PC-3 (cell line): ENCODE results near the gene CACNA1C. TPM values are rescaled to one million over a fixed set of nuclear protein-coding genes. Genes with fewer than 3 reads are reported as not detected.

Experiments used
- ATAC-seq: fragments of 200-7000 bp; cut with Tn5 transposase; 2 replicates; pipeline ENCODE4 v1.9.1; 2020; ENCODE audit warnings: mild to moderate bottlenecking, moderate library complexity
- BruUV-seq: library from RNA; stranded (reverse); fragments of 400-500 nt; replicated peaks from 2 replicates; lab custom pipeline; 2021; lab: Mats Ljungman, UMichigan
- CTCF ChIA-PET: fragments of 300-600 bp; sonication (Branson Sonifier 250); formaldehyde crosslinking; loops from one replicate; lab custom pipeline; 2022; ENCODE audit warnings: antibody characterized with exemption; lab: Charles Lee
- POLR2A ChIA-PET: fragments of 300-600 bp; sonication (Branson Sonifier 250); formaldehyde crosslinking; loops from one replicate; lab custom pipeline; 2022; ENCODE audit warnings: antibody characterized with exemption; ENCODE audit not compliant: unreplicated experiment; lab: Charles Lee
- DNase-seq: peaks from one replicate; pipeline ENCODE4 v3.0.0-alpha.2; 2015
- H2AFZ ChIP-seq: fragments of 300-600 bp; sonication (generic); 2 replicates; pipeline ENCODE4 v1.6.0; 2016; ENCODE audit warnings: antibody characterized with exemption, low read length
- H3F3A ChIP-seq: fragments of 300-600 bp; sonication (generic); one replicate; pipeline ENCODE4 v1.6.0; 2017; ENCODE audit warnings: antibody characterized with exemption, low read length, control low read depth, mild to moderate bottlenecking; ENCODE audit not compliant: unreplicated experiment
- H3K27ac ChIP-seq: fragments of 300-600 bp; sonication (generic); 2 replicates; pipeline ENCODE4 v1.5.1; 2016; ENCODE audit warnings: mild to moderate bottlenecking, low read length
- H3K27me3 ChIP-seq: fragments of 300-600 bp; sonication (generic); 2 replicates; pipeline ENCODE4 v1.6.1; 2016; ENCODE audit warnings: low read length, mixed read lengths
- H3K36me3 ChIP-seq: fragments of 300-600 bp; sonication (generic); 2 replicates; pipeline ENCODE4 v1.6.1; 2016; ENCODE audit warnings: low read depth, mixed run types, low read length, mixed read lengths
- H3K4me1 ChIP-seq: fragments of 300-600 bp; sonication (generic); 2 replicates; pipeline ENCODE4 v1.5.1; 2016; ENCODE audit warnings: low read length; ENCODE audit not compliant: insufficient read depth
- H3K4me2 ChIP-seq: fragments of 300-600 bp; sonication (generic); 2 replicates; pipeline ENCODE4 v1.6.0; 2016; ENCODE audit warnings: low read length
- H3K4me3 ChIP-seq: fragments of 300-600 bp; sonication (generic); 2 replicates; pipeline ENCODE4 v1.5.1; 2016; ENCODE audit warnings: mild to moderate bottlenecking, low read length, mixed read lengths
- H3K79me2 ChIP-seq: fragments of 300-600 bp; sonication (generic); 2 replicates; pipeline ENCODE4 v1.6.1; 2017; ENCODE audit warnings: low read length, mixed read lengths
- H3K9ac ChIP-seq: fragments of 300-600 bp; sonication (generic); 2 replicates; pipeline ENCODE4 v1.6.0; 2016; ENCODE audit warnings: mild to moderate bottlenecking, low read length
- H3K9me2 ChIP-seq: fragments of 300-600 bp; sonication (generic); replicated peaks from 2 replicates; pipeline ENCODE4 v1.6.1; 2016; ENCODE audit warnings: mixed run types, low read length, mixed read lengths
- H3K9me3 ChIP-seq: fragments of 300-600 bp; sonication (generic); 2 replicates; pipeline ENCODE4 v1.6.1; 2016; ENCODE audit warnings: low read length, mixed read lengths
- H4K20me1 ChIP-seq: fragments of 300-600 bp; sonication (generic); 2 replicates; pipeline ENCODE4 v1.6.1; 2016; ENCODE audit warnings: low read length, mixed read lengths
- EZH2 ChIP-seq: fragments of 300-600 bp; sonication (generic); IDR thresholded peaks from one replicate; pipeline ENCODE4 v1.6.1; 2017; ENCODE audit warnings: antibody characterized with exemption, mild to moderate bottlenecking, low read length; ENCODE audit not compliant: unreplicated experiment
- EZH2phosphoT487 ChIP-seq: fragments of 300-600 bp; sonication (generic); IDR thresholded peaks from 2 replicates; pipeline ENCODE4 v1.6.1; 2018; ENCODE audit warnings: mild to moderate bottlenecking, antibody characterized with exemption, low read length, borderline replicate concordance
- intact Hi-C: fragments of 100-400 bp; cut with micrococcal nuclease; formaldehyde crosslinking; loops from 2 replicates; pipeline ENCODE4 v1.9.0; 2023
- total RNA-seq: library from RNA; depleted of rRNA; stranded (reverse); fragments of >200 nt; gene quantifications from 2 replicates; pipeline ENCODE4 v1.2.3, GENCODE V29; 2014
- TF ChIP-seq, protein P1 (sequence below): fragments of 300-600 bp; sonication (generic); conservative IDR thresholded peaks from 2 replicates; pipeline ENCODE4 v1.5.1; 2017; ENCODE audit warnings: antibody characterized with exemption, low read depth, mild to moderate bottlenecking, low read length

CACNA1C gene
- total RNA-seq, 1 experiment from 2014 or later, result not detected

- no peak overlapping the region for H3K4me2 ChIP-seq
- POLR2A ChIA-PET, result no interaction called here
- CTCF ChIA-PET, result no interaction called here
These were observed 39.1 kb upstream of the CACNA1C start for GRCh38 chr12:2013527-2014223.

DNA sequence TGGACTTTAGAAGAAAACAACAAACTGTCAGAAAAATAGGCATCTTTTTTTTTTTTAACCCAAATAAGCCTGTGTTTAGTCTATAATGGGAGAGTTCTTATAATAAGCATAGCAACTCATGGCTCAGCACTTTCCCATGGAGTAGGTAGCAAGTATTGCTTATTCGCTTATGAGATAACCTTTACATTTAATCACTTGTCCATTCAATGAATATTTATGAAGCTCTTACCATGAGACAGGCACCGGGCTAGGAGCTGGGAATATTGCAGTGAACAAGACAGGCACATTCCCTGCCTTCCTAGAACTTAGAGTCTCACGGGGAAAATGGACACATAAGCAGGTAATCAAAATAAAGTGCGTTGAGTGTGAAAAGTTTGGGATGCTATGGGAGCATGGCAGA lies 38.6 kb upstream of the CACNA1C start:
- Histone ChIP-seq H3K9ac (no peak overlapping the region), H3K27me3 (peaks cover 35% of the 10 kb centered on the region), H3F3A (no peaks in the 10 kb centered on the region), H3K4me3 (no peak overlapping the region), H3K36me3 (no peaks in the 10 kb centered on the region), H2AFZ (no peak overlapping the region), H3K79me2 (no peaks in the 10 kb centered on the region), H3K9me2 (no peaks in the 10 kb centered on the region), H3K4me1 (no peaks in the 10 kb centered on the region), H3K27ac (no peak overlapping the region), H3K9me3 (no peaks in the 10 kb centered on the region), H3K4me2 (no peak overlapping the region), H4K20me1 (no peaks in the 10 kb centered on the region)
- TF ChIP-seq EZH2 (no peak), EZH2phosphoT487 (no peak)
- TF ChIP-seq, protein P1, sequence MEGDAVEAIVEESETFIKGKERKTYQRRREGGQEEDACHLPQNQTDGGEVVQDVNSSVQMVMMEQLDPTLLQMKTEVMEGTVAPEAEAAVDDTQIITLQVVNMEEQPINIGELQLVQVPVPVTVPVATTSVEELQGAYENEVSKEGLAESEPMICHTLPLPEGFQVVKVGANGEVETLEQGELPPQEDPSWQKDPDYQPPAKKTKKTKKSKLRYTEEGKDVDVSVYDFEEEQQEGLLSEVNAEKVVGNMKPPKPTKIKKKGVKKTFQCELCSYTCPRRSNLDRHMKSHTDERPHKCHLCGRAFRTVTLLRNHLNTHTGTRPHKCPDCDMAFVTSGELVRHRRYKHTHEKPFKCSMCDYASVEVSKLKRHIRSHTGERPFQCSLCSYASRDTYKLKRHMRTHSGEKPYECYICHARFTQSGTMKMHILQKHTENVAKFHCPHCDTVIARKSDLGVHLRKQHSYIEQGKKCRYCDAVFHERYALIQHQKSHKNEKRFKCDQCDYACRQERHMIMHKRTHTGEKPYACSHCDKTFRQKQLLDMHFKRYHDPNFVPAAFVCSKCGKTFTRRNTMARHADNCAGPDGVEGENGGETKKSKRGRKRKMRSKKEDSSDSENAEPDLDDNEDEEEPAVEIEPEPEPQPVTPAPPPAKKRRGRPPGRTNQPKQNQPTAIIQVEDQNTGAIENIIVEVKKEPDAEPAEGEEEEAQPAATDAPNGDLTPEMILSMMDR, result no peak
- ATAC-seq (no peak), DNase-seq (no peak)
- no TSS peak for BruUV-seq
- POLR2A ChIA-PET, result no interaction called here
- intact Hi-C loops, result no loop called here
- CTCF ChIA-PET, result no interaction called here

More at GRCh38 chr12:2013527-2014223, 39.1 kb upstream of the CACNA1C start:
- DNase-seq, result no peak
- Histone ChIP-seq H3K4me1 (no peaks in the 10 kb centered on the region), H4K20me1 (no peaks in the 10 kb centered on the region), H3K9ac (no peak overlapping the region), H2AFZ (no peak overlapping the region), H3K27ac (no peak overlapping the region), H3K79me2 (no peaks in the 10 kb centered on the region), H3K9me2 (no peaks in the 10 kb centered on the region), H3K27me3 (peaks cover 31% of the 10 kb centered on the region), H3F3A (no peaks in the 10 kb centered on the region), H3K9me3 (no peaks in the 10 kb centered on the region), H3K4me3 (no peak overlapping the region), H3K36me3 (no peaks in the 10 kb centered on the region)
- ATAC-seq, result no peak
- intact Hi-C loops, result no loop called here
- no TSS peak for BruUV-seq
- TF ChIP-seq EZH2 (no peak), EZH2phosphoT487 (no peak)
- TF ChIP-seq, protein P1, result no peak

DNA sequence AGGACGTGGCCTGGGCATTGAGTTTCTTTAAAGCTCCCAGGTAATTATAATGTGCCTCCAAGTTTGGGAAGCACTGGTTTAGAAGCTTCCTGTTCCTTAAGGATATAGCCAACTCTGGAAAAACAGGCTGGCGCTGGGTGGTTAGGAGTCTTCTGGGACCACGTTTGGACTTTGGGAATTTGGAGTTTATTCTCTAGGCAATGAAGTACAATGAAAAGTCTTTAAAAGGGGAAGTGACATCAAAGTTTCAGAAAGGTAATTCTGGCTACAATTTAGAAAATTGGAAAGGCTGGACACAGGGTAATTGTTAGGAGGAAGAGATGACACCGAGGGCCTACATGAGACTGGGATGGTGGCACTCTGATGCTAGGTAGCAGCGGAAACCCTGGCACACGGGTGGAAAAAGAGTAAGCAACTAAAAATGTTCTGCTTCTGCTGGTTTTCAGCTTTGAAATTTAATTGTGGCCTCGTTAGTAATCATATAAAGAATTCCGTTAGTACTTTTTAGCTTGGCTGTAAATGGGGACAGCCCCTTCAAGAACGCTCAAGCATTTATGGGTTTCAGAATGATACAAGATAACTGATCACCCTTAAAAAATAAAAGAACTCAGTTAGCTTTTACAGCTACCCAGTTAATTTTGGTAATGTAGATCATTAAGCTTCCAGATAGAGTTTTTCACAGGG lies 35.8 kb upstream of the CACNA1C start:
- intact Hi-C loops, result no loop called here
- BruUV-seq, result no TSS peak
- POLR2A ChIA-PET, result no interaction called here
- CTCF ChIA-PET, result no interaction called here
- peaks cover 57% of the 10 kb centered on the region for H3K27me3 ChIP-seq
- no peaks in the 10 kb centered on the region for H3K79me2 ChIP-seq
- no peaks in the 10 kb centered on the region for H3K9me2 ChIP-seq
- H4K20me1 ChIP-seq, result no peaks in the 10 kb centered on the region
- no peak overlapping the region for H3K9ac ChIP-seq
- H3K4me3 ChIP-seq, result no peak overlapping the region
- no peak overlapping the region for H3K4me2 ChIP-seq
- no peaks in the 10 kb centered on the region for H3F3A ChIP-seq
- no peak for DNase-seq
- H3K9me3 ChIP-seq, result no peaks in the 10 kb centered on the region
- no peak overlapping the region for H3K27ac ChIP-seq
- TF ChIP-seq EZH2 (no peak), EZH2phosphoT487 (no peak)
- TF ChIP-seq, protein P1, result no peak
- H3K4me1 ChIP-seq, result no peaks in the 10 kb centered on the region
- H2AFZ ChIP-seq, result no peak overlapping the region
- no peak for ATAC-seq
- H3K36me3 ChIP-seq, result no peaks in the 10 kb centered on the region
